ENCODE measurements around the gene MRM1.

Gene MRM1

GRCh38 chr17:36583787-36584186 lies 17.6 kb upstream of the MRM1 start (continued):
- TF ChIP-seq CSRNP3 (CRISPR knock-in tag; IDR thresholded peaks at IDR 0.05) (no peak), ARNTL (CRISPR knock-in tag; IDR thresholded peaks at IDR 0.05; ENCODE audit: borderline replicate concordance, low read depth) (no peak), SNAI2 (CRISPR knock-in tag; IDR thresholded peaks at IDR 0.05) (no peak), TCF4 (CRISPR knock-in tag; IDR thresholded peaks at IDR 0.05; ENCODE audit: borderline replicate concordance) (no peak), BACH2 (CRISPR knock-in tag; IDR thresholded peaks at IDR 0.05; ENCODE audit: borderline replicate concordance) (no peak), ZC3H10 (CRISPR knock-in tag; IDR thresholded peaks at IDR 0.05) (no peak)

GRCh38 chr17:36586138-36586537 lies 15.2 kb upstream of the MRM1 start:
- no peak for ATAC-seq
- TF ChIP-seq ISL1 (CRISPR knock-in tag; IDR thresholded peaks at IDR 0.05) (no peak), ARNTL (CRISPR knock-in tag; IDR thresholded peaks at IDR 0.05; ENCODE audit: borderline replicate concordance, low read depth) (no peak), ZFP30 (CRISPR knock-in tag; IDR thresholded peaks at IDR 0.05) (no peak), ZFP3 (CRISPR knock-in tag; IDR thresholded peaks at IDR 0.05) (no peak), PPARA (CRISPR knock-in tag; IDR thresholded peaks at IDR 0.05; ENCODE audit: borderline replicate concordance) (no peak), TOX (CRISPR knock-in tag; IDR thresholded peaks at IDR 0.05; ENCODE audit: borderline replicate concordance) (no peak), CSRNP3 (CRISPR knock-in tag; IDR thresholded peaks at IDR 0.05) (no peak), ESRRG (CRISPR knock-in tag; IDR thresholded peaks at IDR 0.05) (no peak), SNAI2 (CRISPR knock-in tag; IDR thresholded peaks at IDR 0.05) (no peak), RARB (CRISPR knock-in tag; IDR thresholded peaks at IDR 0.05) (no peak), TCF4 (CRISPR knock-in tag; IDR thresholded peaks at IDR 0.05; ENCODE audit: borderline replicate concordance) (no peak), ZNF70 (CRISPR knock-in tag; IDR thresholded peaks at IDR 0.05) (no peak)

- TF ChIP-seq ZNF70 (CRISPR knock-in tag; IDR thresholded peaks at IDR 0.05) (no peak), OSR1 (CRISPR knock-in tag; IDR thresholded peaks at IDR 0.05) (no peak), CSRNP3 (CRISPR knock-in tag; IDR thresholded peaks at IDR 0.05) (no peak)
- no peak for ATAC-seq
Measured at GRCh38 chr17:36590082-36590481, 11.3 kb upstream of the MRM1 start.

GRCh38 chr17:36591434-36592315 lies 9.7 kb upstream of the MRM1 start, which contains the start of gene DHRS11:
Gene DHRS11, plus strand, starts transcription at chr17:36591879. Its CDS starts 131 bp downstream, at chr17:36592010.
- peak; percentile 96 for ATAC-seq
- TF ChIP-seq ZNF8 (CRISPR knock-in tag; IDR thresholded peaks at IDR 0.05) = no peak
- TF ChIP-seq GLIS3 (CRISPR knock-in tag; IDR thresholded peaks at IDR 0.05) = no peak; the same call in 1 of the 2 replicates

- ATAC-seq = peak; percentile 62
Measured at GRCh38 chr17:36592316-36592715, 9.1 kb upstream of the MRM1 start.

More at GRCh38 chr17:36592316-36592715, 9.1 kb upstream of the MRM1 start:
- TF ChIP-seq ZNF565 (CRISPR knock-in tag; conservative IDR thresholded peaks at IDR 0.05; ENCODE audit: low read depth) = no peak
- no peak for TF ChIP-seq CREB5 (CRISPR knock-in tag; IDR thresholded peaks at IDR 0.05; ENCODE audit: low read depth)
- TF ChIP-seq PPARA (CRISPR knock-in tag; IDR thresholded peaks at IDR 0.05; ENCODE audit: borderline replicate concordance) = no peak
- TF ChIP-seq GLIS3 (CRISPR knock-in tag; IDR thresholded peaks at IDR 0.05) = no peak
- no peak for TF ChIP-seq TSHZ2 (CRISPR knock-in tag; IDR thresholded peaks at IDR 0.05)
- TF ChIP-seq ARNTL (CRISPR knock-in tag; IDR thresholded peaks at IDR 0.05; ENCODE audit: borderline replicate concordance, low read depth) = no peak
- TF ChIP-seq OSR1 (CRISPR knock-in tag; IDR thresholded peaks at IDR 0.05) = no peak
- no peak for TF ChIP-seq ZNF70 (CRISPR knock-in tag; IDR thresholded peaks at IDR 0.05)
- no peak for TF ChIP-seq ISL1 (CRISPR knock-in tag; IDR thresholded peaks at IDR 0.05)
- no peak for TF ChIP-seq RARB (CRISPR knock-in tag; IDR thresholded peaks at IDR 0.05)
- no peak for TF ChIP-seq PATZ1 (CRISPR knock-in tag; IDR thresholded peaks at IDR 0.05; ENCODE audit: borderline replicate concordance)
- no peak for TF ChIP-seq CSDC2 (CRISPR knock-in tag; IDR thresholded peaks at IDR 0.05)
- no peak for TF ChIP-seq ZFP3 (CRISPR knock-in tag; IDR thresholded peaks at IDR 0.05)
